ENCODE measurements around the gene SYNJ2.

GRCh38 chr6:157996201-157996712, 14.6 kb downstream of the SYNJ2 start:
- TF ChIP-seq CTCF (IDR thresholded peaks at IDR 0.05; ENCODE audit: poor library complexity, severe bottlenecking) (no peak), RAD21 (conservative IDR thresholded peaks at IDR 0.05) (no peak), REST (IDR thresholded peaks at IDR 0.05; ENCODE audit: borderline replicate concordance) (no peak), EP300 (conservative IDR thresholded peaks at IDR 0.05; ENCODE audit: poor library complexity, severe bottlenecking) (no peak), TAF1 (IDR thresholded peaks at IDR 0.05; ENCODE audit: low read depth) (no peak), SMC3 (conservative IDR thresholded peaks at IDR 0.05; ENCODE audit: poor library complexity) (no peak), EZH2 (IDR thresholded peaks at IDR 0.05; ENCODE audit: borderline replicate concordance, insufficient read depth, low read length, poor library complexity, severe bottlenecking) (no peak), POLR2AphosphoS5 (IDR thresholded peaks at IDR 0.05) (no peak)

Measured in neural cell (in vitro differentiated cells).